Prostate gland (tissue), 2 donors: Measurements from ENCODE around the gene SCGB1C1.

Experiments used
- POLR2A ChIP-seq: fragments of 450-650 bp; IDR thresholded peaks from one replicate; pipeline ENCODE4 v1.6.1; 2016; ENCODE audit warnings: antibody characterized with exemption, mild to moderate bottlenecking
- TF ChIP-seq, protein P1 (sequence below), 4 experiments: fragments of 200-600 bp in 2 of 4; fragments of 450-650 bp in 2 of 4; sonication (generic) in 2 of 4; IDR thresholded peaks; 1 replicate in 3 of 4; 2 replicates in 1 of 4; pipeline ENCODE4 v1.5.1; 2016 to 2019; ENCODE audit warnings: antibody characterized with exemption in 4 of 4, mild to moderate bottlenecking in 2 of 4, moderate library complexity in 2 of 4

DNA sequence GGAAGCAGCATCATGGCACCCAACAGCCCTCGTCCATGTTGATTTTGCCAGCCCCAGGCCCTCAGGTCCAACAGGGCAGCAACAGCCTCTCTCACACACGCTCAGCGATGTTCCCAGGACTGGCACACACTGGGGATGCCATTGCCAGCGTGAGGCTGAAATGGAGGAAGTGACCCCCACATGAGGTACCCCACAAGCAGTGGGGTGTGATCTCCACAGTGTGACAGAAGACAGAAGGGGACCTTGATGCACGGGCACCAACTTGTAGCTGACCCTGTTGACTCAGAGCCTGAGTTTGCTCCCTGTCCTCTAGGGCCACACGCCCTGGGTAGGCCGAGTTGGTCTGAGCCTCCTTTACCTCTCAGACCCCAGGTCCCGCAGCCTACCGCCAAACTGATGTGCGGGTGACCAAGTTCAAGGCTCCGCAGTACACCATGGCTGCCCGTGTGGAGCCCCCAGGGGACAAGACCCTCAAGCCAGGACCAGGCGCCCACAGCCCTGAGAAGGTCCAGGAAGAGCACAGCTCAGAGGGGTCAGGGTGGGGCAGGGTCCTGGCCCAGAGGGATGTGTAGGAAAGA, 6.2 kb downstream of the SCGB1C1 start:
- TF ChIP-seq, protein P1, sequence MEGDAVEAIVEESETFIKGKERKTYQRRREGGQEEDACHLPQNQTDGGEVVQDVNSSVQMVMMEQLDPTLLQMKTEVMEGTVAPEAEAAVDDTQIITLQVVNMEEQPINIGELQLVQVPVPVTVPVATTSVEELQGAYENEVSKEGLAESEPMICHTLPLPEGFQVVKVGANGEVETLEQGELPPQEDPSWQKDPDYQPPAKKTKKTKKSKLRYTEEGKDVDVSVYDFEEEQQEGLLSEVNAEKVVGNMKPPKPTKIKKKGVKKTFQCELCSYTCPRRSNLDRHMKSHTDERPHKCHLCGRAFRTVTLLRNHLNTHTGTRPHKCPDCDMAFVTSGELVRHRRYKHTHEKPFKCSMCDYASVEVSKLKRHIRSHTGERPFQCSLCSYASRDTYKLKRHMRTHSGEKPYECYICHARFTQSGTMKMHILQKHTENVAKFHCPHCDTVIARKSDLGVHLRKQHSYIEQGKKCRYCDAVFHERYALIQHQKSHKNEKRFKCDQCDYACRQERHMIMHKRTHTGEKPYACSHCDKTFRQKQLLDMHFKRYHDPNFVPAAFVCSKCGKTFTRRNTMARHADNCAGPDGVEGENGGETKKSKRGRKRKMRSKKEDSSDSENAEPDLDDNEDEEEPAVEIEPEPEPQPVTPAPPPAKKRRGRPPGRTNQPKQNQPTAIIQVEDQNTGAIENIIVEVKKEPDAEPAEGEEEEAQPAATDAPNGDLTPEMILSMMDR (IDR thresholded peaks at IDR 0.05) = no peak
- TF ChIP-seq POLR2A = no peak
